ENCODE results near the gene OR4D1.

GRCh38 chr17:58191241-58191896 lies 43.2 kb downstream of the OR4D1 start:
- TF ChIP-seq CTCF (IDR thresholded peaks at IDR 0.05) (no peak), POLR2A (IDR thresholded peaks at IDR 0.05) (no peak), EP300 (IDR thresholded peaks at IDR 0.05) (no peak)

Measured in sigmoid colon (tissue), 4 donors.